ENCODE measurements around the gene HOXD4. TPM values are rescaled to one million over a fixed set of nuclear protein-coding genes. Genes with fewer than 3 reads are reported as not detected.
A peak's percentile ranks its signal among the peaks of the same experiment; 100 is the strongest.

The HOXD4 gene
- polyA plus RNA-seq, 1 donor from 2014 or later = not detected

DNA sequence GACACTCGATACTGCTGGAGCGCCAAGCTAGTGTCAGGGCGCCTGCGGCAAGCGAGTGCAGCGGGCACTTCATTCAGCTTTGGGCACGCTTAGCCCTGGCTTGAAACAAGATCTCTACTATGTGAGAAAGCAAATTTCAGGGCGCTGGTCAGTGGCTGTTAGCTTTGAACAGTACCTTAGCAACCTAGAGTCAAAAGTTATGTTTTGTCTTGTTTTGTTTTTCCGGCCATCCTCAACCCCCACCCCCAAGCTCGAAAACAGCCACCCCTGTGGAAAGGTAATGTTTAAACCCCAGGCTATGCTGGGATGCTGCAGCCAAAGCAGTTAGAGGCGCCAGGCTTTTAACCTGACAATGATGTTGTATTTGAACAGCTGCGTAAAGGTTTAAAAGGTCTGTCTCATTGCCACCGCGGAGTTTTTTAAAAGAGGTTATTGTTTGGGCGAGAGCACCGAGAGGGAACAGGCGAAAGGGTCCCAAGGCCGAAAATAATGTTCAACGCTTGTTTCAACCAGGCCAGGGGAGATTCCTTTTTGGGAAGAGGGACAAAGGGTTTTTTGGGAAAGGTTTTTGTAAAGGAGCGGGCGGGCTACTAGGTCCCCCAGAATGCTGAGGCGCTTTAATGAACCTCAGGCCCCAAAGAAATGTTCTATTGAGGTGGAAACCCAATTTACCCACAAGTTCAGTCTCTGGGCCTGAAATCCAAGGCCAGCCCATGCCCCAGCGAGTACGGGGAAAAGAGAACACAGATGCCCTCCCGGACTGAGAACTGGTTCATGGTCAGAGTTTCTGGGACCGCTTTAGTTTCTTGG, 37.0 kb upstream of the HOXD4 start:
- H3K9ac ChIP-seq (ENCODE audit: low read length) = no peak overlapping the region
- H3K36me3 ChIP-seq (ENCODE audit: insufficient read depth, low read length) = no peaks in the 10 kb centered on the region
- TF ChIP-seq MXI1 (conservative IDR thresholded peaks at IDR 0.05; ENCODE audit: poor library complexity, severe bottlenecking) (no peak), REST (IDR thresholded peaks at IDR 0.05; ENCODE audit: borderline replicate concordance) (no peak), TAF1 (IDR thresholded peaks at IDR 0.05; ENCODE audit: low read depth) (no peak), EP300 (conservative IDR thresholded peaks at IDR 0.05; ENCODE audit: poor library complexity, severe bottlenecking) (no peak), POLR2AphosphoS5 (IDR thresholded peaks at IDR 0.05) (no peak), EZH2 (IDR thresholded peaks at IDR 0.05; ENCODE audit: borderline replicate concordance, insufficient read depth, low read length, poor library complexity, severe bottlenecking) (no peak), RAD21 (conservative IDR thresholded peaks at IDR 0.05) (no peak), CTCF (IDR thresholded peaks at IDR 0.05; ENCODE audit: poor library complexity, severe bottlenecking) (no peak), SMC3 (conservative IDR thresholded peaks at IDR 0.05; ENCODE audit: poor library complexity) (no peak)
- no peak overlapping the region for H3K27ac ChIP-seq (ENCODE audit: low read length)
- no peak overlapping the region for H3K4me3 ChIP-seq (ENCODE audit: low read length)
- H3K79me2 ChIP-seq (replicated peaks; ENCODE audit: insufficient read depth, low read length) = no peaks in the 10 kb centered on the region
- no peak overlapping the region for H2AFZ ChIP-seq (ENCODE audit: low read depth, low read length)
- no peak overlapping the region for H3K4me2 ChIP-seq (ENCODE audit: low read length)
- peaks cover 32% of the 10 kb centered on the region for H3K9me3 ChIP-seq (ENCODE audit: low read length)
- H4K20me1 ChIP-seq (ENCODE audit: insufficient read depth) = no peaks in the 10 kb centered on the region
- H3K9me2 ChIP-seq (ENCODE audit: insufficient read depth, low read length) = no peaks in the 10 kb centered on the region
- peaks cover 99% of the 10 kb centered on the region for H3K27me3 ChIP-seq (ENCODE audit: insufficient read depth, low read depth, low read length)
- H3F3A ChIP-seq (ENCODE audit: insufficient read depth, low read length, poor library complexity, severe bottlenecking) = no peaks in the 10 kb centered on the region

DNA sequence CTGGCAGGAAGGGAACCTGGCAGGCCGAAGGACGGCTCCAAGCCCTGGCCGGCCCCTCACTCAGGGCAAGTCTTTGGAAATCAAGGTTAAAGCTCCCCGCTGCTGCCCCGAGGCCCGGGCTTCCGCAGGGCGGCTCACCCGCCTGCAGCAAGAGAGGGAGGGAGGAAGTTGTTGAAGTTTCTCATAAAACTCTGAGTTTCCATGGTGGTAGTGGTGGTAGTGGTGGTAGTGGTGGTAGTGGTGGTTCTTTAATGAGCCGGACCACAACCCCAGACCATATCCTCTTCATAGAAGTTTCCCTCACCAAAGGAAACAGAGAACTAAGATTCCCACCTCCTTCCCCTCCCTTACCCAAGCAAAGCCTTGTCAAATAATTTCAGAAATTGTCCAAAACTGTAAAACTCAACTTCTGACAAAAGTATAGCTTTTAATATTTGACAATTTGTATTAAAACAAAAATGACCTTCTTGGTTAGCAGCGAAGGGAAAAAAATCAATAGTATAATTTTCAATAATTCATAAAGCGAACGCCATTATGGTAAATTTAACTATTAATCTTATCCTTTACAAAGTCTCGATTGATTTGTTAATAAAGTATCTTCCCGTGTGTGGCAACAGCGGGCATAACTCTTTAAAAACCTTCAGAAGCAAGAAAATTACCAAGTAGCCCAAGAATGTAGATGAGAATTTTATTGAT, 36.3 kb upstream of the HOXD4 start:
- TF ChIP-seq TAF1 (IDR thresholded peaks at IDR 0.05; ENCODE audit: low read depth) (no peak), EZH2 (IDR thresholded peaks at IDR 0.05; ENCODE audit: borderline replicate concordance, insufficient read depth, low read length, poor library complexity, severe bottlenecking) (peak; percentile 68)
- H4K20me1 ChIP-seq (ENCODE audit: insufficient read depth) = no peaks in the 10 kb centered on the region
- no peaks in the 10 kb centered on the region for H3K9me2 ChIP-seq (ENCODE audit: insufficient read depth, low read length)
- no peak overlapping the region for H3K27ac ChIP-seq (ENCODE audit: low read length)
- no peak overlapping the region for H3K4me3 ChIP-seq (ENCODE audit: low read length)
- H3K27me3 ChIP-seq (ENCODE audit: insufficient read depth, low read depth, low read length) = peaks cover 99% of the 10 kb centered on the region
- H3K9me3 ChIP-seq (ENCODE audit: low read length) = peaks cover 32% of the 10 kb centered on the region
- no peak overlapping the region for H2AFZ ChIP-seq (ENCODE audit: low read depth, low read length)
- no peak overlapping the region for H3K9ac ChIP-seq (ENCODE audit: low read length)
- no peaks in the 10 kb centered on the region for H3F3A ChIP-seq (ENCODE audit: insufficient read depth, low read length, poor library complexity, severe bottlenecking)
- H3K79me2 ChIP-seq (replicated peaks; ENCODE audit: insufficient read depth, low read length) = no peaks in the 10 kb centered on the region
- no peak overlapping the region for H3K4me2 ChIP-seq (ENCODE audit: low read length)
- H3K36me3 ChIP-seq (ENCODE audit: insufficient read depth, low read length) = no peaks in the 10 kb centered on the region
